ENCODE results near the gene ZSWIM5.

DNA sequence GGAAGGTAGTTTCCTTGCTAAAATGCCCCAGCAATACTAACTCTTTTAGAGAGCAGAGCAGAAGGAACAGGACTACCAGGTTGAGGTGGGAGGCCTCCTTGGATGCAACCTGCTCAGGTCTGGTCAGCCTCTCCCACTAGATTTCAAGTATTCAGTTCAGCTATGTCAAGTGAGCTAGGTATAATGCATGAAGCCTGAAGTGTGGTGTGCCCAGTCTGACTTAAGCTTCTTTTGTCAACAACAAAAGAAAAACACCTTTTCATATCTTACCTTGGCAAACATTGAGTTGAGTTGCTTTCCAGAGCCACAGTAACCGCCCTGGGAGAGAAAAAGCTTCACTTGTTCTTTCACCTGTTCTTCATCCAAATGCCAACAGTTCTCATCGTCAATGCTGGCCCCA lies 146.6 kb downstream of the ZSWIM5 start:
- no peak for TF ChIP-seq EZH2 (IDR thresholded peaks at IDR 0.05; ENCODE audit: borderline replicate concordance, insufficient read depth, low read depth, low read length, poor library complexity, severe bottlenecking)
- TF ChIP-seq, protein P1, sequence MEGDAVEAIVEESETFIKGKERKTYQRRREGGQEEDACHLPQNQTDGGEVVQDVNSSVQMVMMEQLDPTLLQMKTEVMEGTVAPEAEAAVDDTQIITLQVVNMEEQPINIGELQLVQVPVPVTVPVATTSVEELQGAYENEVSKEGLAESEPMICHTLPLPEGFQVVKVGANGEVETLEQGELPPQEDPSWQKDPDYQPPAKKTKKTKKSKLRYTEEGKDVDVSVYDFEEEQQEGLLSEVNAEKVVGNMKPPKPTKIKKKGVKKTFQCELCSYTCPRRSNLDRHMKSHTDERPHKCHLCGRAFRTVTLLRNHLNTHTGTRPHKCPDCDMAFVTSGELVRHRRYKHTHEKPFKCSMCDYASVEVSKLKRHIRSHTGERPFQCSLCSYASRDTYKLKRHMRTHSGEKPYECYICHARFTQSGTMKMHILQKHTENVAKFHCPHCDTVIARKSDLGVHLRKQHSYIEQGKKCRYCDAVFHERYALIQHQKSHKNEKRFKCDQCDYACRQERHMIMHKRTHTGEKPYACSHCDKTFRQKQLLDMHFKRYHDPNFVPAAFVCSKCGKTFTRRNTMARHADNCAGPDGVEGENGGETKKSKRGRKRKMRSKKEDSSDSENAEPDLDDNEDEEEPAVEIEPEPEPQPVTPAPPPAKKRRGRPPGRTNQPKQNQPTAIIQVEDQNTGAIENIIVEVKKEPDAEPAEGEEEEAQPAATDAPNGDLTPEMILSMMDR (IDR thresholded peaks at IDR 0.05) = no peak
